K562 (cell line): ENCODE measurements around the gene BSCL2. TPM values are rescaled to one million over a fixed set of nuclear protein-coding genes. Genes with fewer than 3 reads are reported as not detected.

Source experiments
- ATAC-seq: fragments of 200-7000 bp; cut with Tn5 transposase; 3 replicates; pipeline ENCODE4 v1.9.1; 2020; ENCODE audit warnings: moderate library complexity
- BruUV-seq: library from RNA; stranded (reverse); fragments of 400-500 nt; replicated peaks from 2 replicates; lab custom pipeline; 2021; lab: Mats Ljungman, UMichigan
- CTCF ChIA-PET: fragments of 300-600 bp; formaldehyde crosslinking; extraction: SDS; loops from one replicate; lab custom pipeline; 2021; ENCODE audit warnings: low intra/inter-chr PET ratio; lab: Yijun Ruan, JAX
- POLR2A ChIA-PET: fragments of 300-600, 350-650 bp; sonication (Branson Sonifier 250); formaldehyde crosslinking; extraction: SDS; loops from one replicate; lab custom pipeline; 2021; ENCODE audit warnings: antibody characterized with exemption, inconsistent platforms; lab: Yijun Ruan, JAX
- DNase-seq, 4 experiments: peaks; one replicate each; pipeline versions ENCODE4 v3.0.0 to v3.0.0-alpha.2; 2011 to 2018; ENCODE audit warnings: low spot score in 3 of 4, mixed read lengths in 3 of 4; ENCODE audit errors: extremely low read depth in 1 of 4
- FAIRE-seq: peaks from 2 replicates; lab custom pipeline; 2011; peaks lifted over from hg19 to GRCh38; lab: Jason Lieb, UNC
- H2AFZ ChIP-seq: 2 replicates; pipeline ENCODE4 v1.6.0; 2011; ENCODE audit warnings: low read depth, low read length, control low read depth, inconsistent platforms
- H3K27ac ChIP-seq: fragments of 200-600 bp; 3 replicates; pipeline ENCODE4 v1.8.0; 2011; ENCODE audit warnings: low read depth, mild to moderate bottlenecking, control low read depth, inconsistent platforms, low read length, moderate library complexity, mixed read lengths; ENCODE audit errors: extremely low read depth
- H3K27me3 ChIP-seq, 2 experiments: fragments of 300-600 bp in 1 of 2; 2 replicates in 1 of 2; 3 replicates in 1 of 2; pipeline versions ENCODE4 v1.6.0 to v1.8.0; 2011; ENCODE audit warnings: inconsistent platforms in 2 of 2, low read length in 2 of 2, mild to moderate bottlenecking in 1 of 2, mixed read lengths in 1 of 2, moderate library complexity in 1 of 2; ENCODE audit not compliant: control insufficient read depth in 2 of 2, insufficient read depth in 2 of 2
- H3K36me3 ChIP-seq: fragments of 300-600 bp; 3 replicates; pipeline ENCODE4 v1.8.0; 2011; ENCODE audit warnings: mild to moderate bottlenecking, low read length, inconsistent platforms; ENCODE audit not compliant: control insufficient read depth, insufficient read depth
- H3K4me1 ChIP-seq, 2 experiments: fragments of 200-600 bp in 1 of 2; replicated peaks in 1 of 2; 2 replicates in 1 of 2; 3 replicates in 1 of 2; pipeline versions ENCODE4 v1.5.1 to v1.8.0; 2011; ENCODE audit warnings: inconsistent platforms in 2 of 2, low read length in 2 of 2, mild to moderate bottlenecking in 1 of 2, mixed read lengths in 1 of 2, moderate library complexity in 1 of 2; ENCODE audit not compliant: control insufficient read depth in 2 of 2, insufficient read depth in 2 of 2
- H3K4me2 ChIP-seq: 2 replicates; pipeline ENCODE4 v1.6.1; 2011; ENCODE audit warnings: low read length, control low read depth, inconsistent platforms, mixed read lengths; ENCODE audit not compliant: insufficient read depth
- H3K4me3 ChIP-seq: fragments of 200-600 bp; sonication (generic), shearing (Covaris generic); 2 replicates; pipeline ENCODE4 v1.5.1; 2016; ENCODE audit warnings: control low read depth, inconsistent platforms
- H3K79me2 ChIP-seq: fragments of 200-600 bp; 3 replicates; pipeline ENCODE4 v1.8.0; 2011; ENCODE audit warnings: low read length, inconsistent platforms; ENCODE audit not compliant: control insufficient read depth, insufficient read depth
- H3K9ac ChIP-seq, 2 experiments: 2 replicates each; pipeline versions ENCODE4 v1.6.0 to v1.6.1; 2011; ENCODE audit warnings: low read depth in 2 of 2, low read length in 2 of 2, control low read depth in 1 of 2, inconsistent platforms in 1 of 2, mild to moderate bottlenecking in 1 of 2, mixed read lengths in 1 of 2; ENCODE audit not compliant: insufficient read depth in 1 of 2
- H3K9me1 ChIP-seq: one replicate; pipeline ENCODE4 v1.6.0; 2011; ENCODE audit warnings: inconsistent platforms, mild to moderate bottlenecking, low read length, moderate library complexity; ENCODE audit not compliant: control insufficient read depth, insufficient read depth
- H3K9me3 ChIP-seq: replicated peaks from 2 replicates; pipeline ENCODE4 v1.5.1; 2011; ENCODE audit warnings: low read depth, low read length, inconsistent platforms; ENCODE audit not compliant: control insufficient read depth, insufficient read depth
- H4K20me1 ChIP-seq: replicated peaks from 2 replicates; pipeline ENCODE4 v1.6.1; 2011; ENCODE audit warnings: low read length, inconsistent platforms, mixed read lengths; ENCODE audit not compliant: control insufficient read depth, insufficient read depth
- FOXK1 ChIP-seq: sonication (generic); formaldehyde crosslinking; IDR thresholded peaks from 2 replicates; pipeline ENCODE4 v1.8.0; 2022; ENCODE audit warnings: missing genetic modification reagents, mild to moderate bottlenecking, borderline replicate concordance
- GABPB1 ChIP-seq: sonication (generic); formaldehyde crosslinking; IDR thresholded peaks from 2 replicates; pipeline ENCODE4 v1.8.0; 2022; ENCODE audit warnings: mild to moderate bottlenecking, missing genetic modification reagents
- HNRNPUL1 ChIP-seq: fragments of 200-400 bp; formaldehyde crosslinking; IDR thresholded peaks from 2 replicates; pipeline ENCODE4 v1.6.1; 2017; ENCODE audit warnings: low read length
- PHB ChIP-seq: fragments of 250-450 bp; sonication (Bioruptor Pico); IDR thresholded peaks from 2 replicates; pipeline ENCODE4 v1.5.0; 2021
- ZNF57 ChIP-seq: fragments of 450-650 bp; formaldehyde crosslinking; IDR thresholded peaks from 2 replicates; pipeline ENCODE4 v1.4.0; 2020; ENCODE audit warnings: mild to moderate bottlenecking, moderate library complexity
- WGBS: fragments of 100-300 bp; shearing (Covaris generic); methylation state at CpG from one replicate; pipeline ENCODE4 v1.1.6; 2016; ENCODE audit warnings: low coverage, mixed read lengths; ENCODE audit not compliant: insufficient coverage; ENCODE audit errors: missing lambda C conversion rate; 5-methylcytosine and 5-hydroxymethylcytosine counted together
- in situ Hi-C: fragments of 300-500 bp; cut with MboI; formaldehyde crosslinking; loops from 4 replicates; pipeline ENCODE4 v1.15.0; 2018; ENCODE audit warnings: inconsistent platforms, mixed read lengths
- intact Hi-C: fragments of 100-400 bp; cut with micrococcal nuclease; formaldehyde crosslinking; loops from 2 replicates; pipeline ENCODE4 v1.14.2; 2022
- polyA plus RNA-seq, 8 experiments: library from polyadenylated mRNA; depleted of rRNA in 4 of 8; stranded (reverse) in 5 of 8; unstranded in 3 of 8; fragments of >200 nt; fragmentation: Nextera tagmentation in 2 of 8; fragmentation: Illumina TruSeq in 1 of 8; extraction: Ambion mirVana in 2 of 8; extraction: Trizol in 1 of 8; gene quantifications; 2 replicates each; pipeline versions ENCODE4 v1.2.1 to v1.2.3, GENCODE V29; 2011 to 2014; ENCODE audit warnings: inconsistent platforms in 1 of 8, missing spikeins in 1 of 8
- total RNA-seq, 7 experiments: library from RNA; depleted of rRNA in 6 of 7; stranded (reverse); fragments of >200 nt in 6 of 7; fragmentation: Illumina TruSeq in 2 of 7; extraction: Trizol in 2 of 7; gene quantifications; 2 replicates each; pipeline versions ENCODE4 v1.2.1 to v1.2.3, GENCODE V29; 2011 to 2021; ENCODE audit warnings: low replicate concordance in 1 of 7
- TF ChIP-seq, protein P1 (sequence below): fragments of 250-450 bp; sonication (Bioruptor Pico); IDR thresholded peaks from 2 replicates; pipeline ENCODE4 v1.5.1; 2021; ENCODE audit warnings: mild to moderate bottlenecking

The BSCL2 gene
- total and polyA plus RNA-seq, 9 of the 15 experiments (the other 6 are each of a cell fraction or from before 2014, with no cell fraction given) = 18.9 to 51.7 (median 35.2) TPM

DNA sequence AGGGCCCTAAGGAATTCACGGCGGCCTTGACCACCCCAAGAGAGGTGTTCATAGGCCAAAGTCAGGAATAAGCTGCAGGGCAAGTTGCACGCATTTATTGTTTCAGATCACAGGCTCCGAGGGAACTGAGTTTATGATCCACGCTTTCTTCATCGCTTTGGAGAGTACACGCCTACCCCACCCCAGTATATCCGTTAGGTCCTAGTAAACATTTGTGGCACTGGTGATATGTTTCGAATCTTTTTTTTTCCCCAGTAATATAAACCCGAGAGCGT lies 61.6 kb downstream of the BSCL2 start:
- Histone ChIP-seq H3K27me3 (no peaks in the 10 kb centered on the region), H3K9me1 (no peaks in the 10 kb centered on the region), H2AFZ (peak overlapping the region; percentile 62), H3K4me2 (peak overlapping the region; percentile 99), H3K9ac (peak overlapping the region; percentile 97 to 99), H3K27ac (peak overlapping the region; percentile 96), H3K79me2 (peaks cover 67% of the 10 kb centered on the region), H3K36me3 (peaks cover 67% of the 10 kb centered on the region), H3K4me3 (peak overlapping the region; percentile 97), H4K20me1 (peaks cover 20% of the 10 kb centered on the region), H3K9me3 (no peaks in the 10 kb centered on the region), H3K4me1 (peaks cover 12 to 32% of the 10 kb centered on the region in 2 experiments)
- ATAC-seq (peak; percentile 1), FAIRE-seq (peak; percentile 23), DNase-seq (no peak)
- ChIA-PET CTCF (interaction anchor here (1.1 kb wide), 1 partner anchor 33 kb away, joined by 3 read pairs; the partner anchor contains the start of gene ROM1), POLR2A (interaction anchor here (0.5 to 4.5 kb wide), 11 partner anchors 9 to 166 kb away, joined by 3 to 83 read pairs (median 6); partner anchors contain the start of genes B3GAT3, BSCL2, C11orf98 and CSKMT)
- in situ Hi-C loops (no loop called here), intact Hi-C loops (no loop called here)
- 0 out of 2 replicates have a peak, but pooled peaks have one; percentile 11 for TF ChIP-seq GABPB1 (CRISPR knock-in tag)
- TF ChIP-seq, protein P1, sequence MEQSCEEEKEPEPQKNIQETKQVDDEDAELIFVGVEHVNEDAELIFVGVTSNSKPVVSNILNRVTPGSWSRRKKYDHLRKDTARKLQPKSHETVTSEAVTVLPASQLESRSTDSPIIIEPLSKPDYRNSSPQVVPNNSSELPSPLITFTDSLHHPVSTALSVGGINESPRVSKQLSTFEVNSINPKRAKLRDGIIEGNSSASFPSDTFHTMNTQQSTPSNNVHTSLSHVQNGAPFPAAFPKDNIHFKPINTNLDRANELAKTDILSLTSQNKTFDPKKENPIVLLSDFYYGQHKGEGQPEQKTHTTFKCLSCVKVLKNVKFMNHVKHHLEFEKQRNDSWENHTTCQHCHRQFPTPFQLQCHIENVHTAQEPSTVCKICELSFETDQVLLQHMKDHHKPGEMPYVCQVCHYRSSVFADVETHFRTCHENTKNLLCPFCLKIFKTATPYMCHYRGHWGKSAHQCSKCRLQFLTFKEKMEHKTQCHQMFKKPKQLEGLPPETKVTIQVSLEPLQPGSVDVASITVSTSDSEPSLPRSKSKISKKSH = no peak
- TF ChIP-seq FOXK1 (CRISPR knock-in tag) = 0 out of 2 replicates have a peak, but pooled peaks have one; percentile 44
- no peak for TF ChIP-seq ZNF57 (CRISPR knock-in tag)
- 0 out of 2 replicates have a peak, but pooled peaks have one; percentile 67 for TF ChIP-seq HNRNPUL1
- no peak for TF ChIP-seq PHB (CRISPR knock-in tag)
- BruUV-seq = no TSS peak
- 1% methylated on average over 11 of the region's 11 CpGs for WGBS
